Stimulated activated CD8-positive, alpha-beta memory T cell treated with anti-CD3 and anti-CD28 coated beads, Interleukin-12 subunit alpha, Interleukin-12 subunit beta, amount 100 ng/mL, for 1 hour (primary cell): ENCODE data around the gene HOXA9.
A peak's percentile ranks its signal among the peaks of the same experiment; 100 is the strongest.

Experiments used
- DNase-seq: peaks from one replicate; pipeline ENCODE4 v3.0.0-alpha.2; 2020; ENCODE audit warnings: low read depth

The HOXA9 gene

DNA sequence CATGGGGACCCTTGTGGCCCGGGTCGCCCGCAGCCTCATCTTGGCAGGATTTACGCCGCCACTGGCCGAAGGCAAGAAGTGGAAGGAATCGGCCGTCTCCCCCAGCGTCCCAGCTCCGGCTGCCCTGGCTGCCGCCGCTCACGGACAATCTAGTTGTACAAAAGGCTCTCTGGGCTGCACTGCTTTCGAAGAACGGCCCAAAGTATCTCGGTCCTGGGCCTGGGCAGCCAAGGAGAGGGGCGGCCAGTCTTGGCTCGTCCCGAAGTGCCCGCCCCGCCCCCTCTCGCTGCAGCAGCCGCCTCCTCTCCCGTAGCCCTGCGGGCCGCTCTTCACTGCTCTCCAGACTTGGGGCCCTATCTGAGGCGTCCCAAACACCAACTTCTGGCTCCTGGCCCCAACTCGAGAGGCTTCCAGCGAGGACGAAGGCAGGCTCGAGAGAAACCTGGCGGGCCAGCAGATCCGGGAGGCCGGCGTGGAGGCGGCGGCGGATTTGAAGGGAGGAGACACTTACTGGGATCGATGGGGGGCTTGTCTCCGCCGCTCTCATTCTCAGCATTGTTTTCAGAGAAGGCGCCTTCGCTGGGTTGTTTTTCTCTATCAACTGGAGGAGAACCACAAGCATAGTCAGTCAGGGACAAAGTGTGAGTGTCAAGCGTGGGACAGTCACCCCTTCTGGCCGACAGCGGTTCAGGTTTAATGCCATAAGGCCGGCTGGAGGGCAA, 809 bp downstream of the HOXA9 start:
- no peak for DNase-seq

DNA sequence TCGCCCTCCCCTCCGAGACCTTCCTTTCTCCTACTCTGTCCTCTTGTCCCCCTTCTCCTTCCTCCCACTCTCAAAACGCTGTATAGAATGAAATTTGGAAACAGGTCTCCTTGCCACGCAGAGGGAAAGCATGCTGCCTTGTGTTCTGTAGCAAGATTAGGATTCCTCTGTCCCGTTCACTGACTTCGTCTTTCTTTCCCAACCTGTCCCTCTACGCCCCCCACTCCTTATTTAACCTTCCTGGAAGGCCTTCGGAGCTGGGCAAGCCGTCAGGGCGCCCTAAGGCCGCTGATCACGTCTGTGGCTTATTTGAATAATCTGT, 1.3 kb downstream of the HOXA9 start:
- no peak for DNase-seq

DNA sequence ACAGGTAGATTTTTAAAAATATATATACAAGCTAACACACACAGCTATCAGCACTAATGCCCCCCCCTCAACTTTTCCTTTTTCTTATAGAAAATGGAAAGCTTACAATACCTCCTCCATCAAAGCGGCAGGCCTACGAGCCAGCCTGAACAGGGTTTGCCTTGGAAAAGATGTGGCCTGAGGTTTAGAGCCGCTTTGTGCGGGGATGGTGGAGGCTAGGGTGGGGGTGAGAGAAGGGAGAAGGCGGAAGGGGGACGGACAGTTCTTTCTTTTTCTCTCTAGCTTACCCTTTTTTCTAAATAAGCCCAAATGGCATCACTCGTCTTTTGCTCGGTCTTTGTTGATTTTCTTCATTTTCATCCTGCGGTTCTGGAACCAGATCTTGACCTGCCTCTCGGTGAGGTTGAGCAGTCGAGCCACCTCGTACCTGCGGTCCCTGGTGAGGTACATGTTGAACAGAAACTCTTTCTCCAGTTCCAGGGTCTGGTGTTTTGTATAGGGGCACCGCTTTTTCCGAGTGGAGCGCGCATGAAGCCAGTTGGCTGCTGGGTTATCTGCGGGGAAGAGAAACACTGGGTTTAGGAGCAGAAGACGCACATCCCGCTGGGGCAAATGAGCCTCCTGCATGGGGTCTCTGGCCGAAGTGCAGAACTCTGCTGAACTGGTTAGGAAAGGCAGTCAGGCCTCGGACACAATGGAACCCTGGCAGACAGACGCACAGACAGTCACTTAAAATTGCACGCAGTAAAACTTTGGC, 1.9 kb downstream of the HOXA9 start:
- DNase-seq, result no peak

DNA sequence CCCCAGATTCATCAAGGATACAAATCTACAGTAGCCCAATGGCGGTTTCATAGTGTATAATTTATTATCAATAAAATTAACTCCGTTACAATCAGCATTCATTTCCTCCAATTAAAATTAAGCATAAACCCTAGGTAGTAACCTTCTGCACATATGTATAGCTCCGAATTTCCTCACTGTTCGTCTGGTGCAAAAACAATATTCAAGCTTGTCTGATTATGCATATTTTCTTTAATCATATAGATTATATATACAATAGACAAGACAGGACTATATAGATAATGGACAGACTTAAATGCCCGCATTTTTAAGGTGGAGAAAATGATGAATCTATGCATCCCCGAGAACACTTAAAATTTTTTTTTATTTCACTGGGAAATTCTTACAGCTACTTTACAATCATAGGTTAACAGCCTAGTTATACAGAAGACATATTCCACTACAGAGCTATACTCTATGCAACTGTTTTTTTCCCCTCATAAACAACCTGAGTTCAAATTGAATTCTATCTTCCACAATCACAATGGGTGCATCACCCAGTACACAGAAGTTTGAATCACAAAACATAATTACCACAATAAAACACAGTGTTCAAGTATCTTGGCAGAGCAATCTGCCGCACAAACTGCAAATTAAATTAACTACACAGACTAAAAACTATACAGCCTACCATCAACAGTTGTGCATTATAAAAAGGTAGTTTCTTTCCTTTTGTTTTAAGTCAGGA, 2.6 kb downstream of the HOXA9 start:
- no peak for DNase-seq

DNA sequence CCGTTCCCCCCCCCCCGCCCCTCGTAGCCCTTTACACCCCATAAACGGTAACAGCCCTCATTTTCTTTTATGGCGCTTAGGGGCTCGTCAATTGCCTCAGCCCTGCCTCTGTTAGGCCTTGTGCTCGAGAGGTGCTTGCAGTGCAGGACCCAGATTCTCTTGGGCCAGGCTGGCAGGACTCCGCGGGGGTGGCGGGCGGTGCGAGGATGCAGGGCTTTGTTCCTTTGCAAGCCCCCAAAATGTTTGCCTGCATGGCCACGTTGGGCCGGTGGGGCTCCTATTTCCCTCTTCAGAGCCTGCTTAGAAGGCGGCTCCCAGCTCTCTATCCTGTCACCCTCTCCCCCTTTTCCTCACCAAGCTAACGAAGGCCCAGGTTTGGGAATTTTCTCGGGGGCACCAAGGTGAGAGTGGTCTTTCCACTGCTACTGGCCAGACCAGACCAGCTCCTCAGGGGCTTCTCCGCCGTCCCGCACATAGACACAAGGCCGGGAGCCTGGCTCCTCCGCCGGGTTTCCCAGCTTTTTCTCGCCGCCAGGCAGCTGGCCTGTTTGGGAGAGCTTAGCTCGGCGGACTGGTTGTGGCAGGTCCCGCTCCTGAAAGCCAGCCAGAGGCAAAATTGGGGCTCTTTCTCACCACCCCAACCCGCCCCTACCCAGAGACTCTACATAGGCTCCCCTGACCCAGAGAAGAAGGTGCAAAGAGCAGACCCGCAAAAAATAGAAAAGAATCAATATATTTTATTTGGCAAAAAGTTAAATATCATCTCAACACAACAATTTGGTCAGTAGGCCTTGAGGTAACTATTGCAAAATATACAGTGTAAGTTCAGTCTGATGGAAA, 3.4 kb downstream of the HOXA9 start:
- no peak for DNase-seq

DNA sequence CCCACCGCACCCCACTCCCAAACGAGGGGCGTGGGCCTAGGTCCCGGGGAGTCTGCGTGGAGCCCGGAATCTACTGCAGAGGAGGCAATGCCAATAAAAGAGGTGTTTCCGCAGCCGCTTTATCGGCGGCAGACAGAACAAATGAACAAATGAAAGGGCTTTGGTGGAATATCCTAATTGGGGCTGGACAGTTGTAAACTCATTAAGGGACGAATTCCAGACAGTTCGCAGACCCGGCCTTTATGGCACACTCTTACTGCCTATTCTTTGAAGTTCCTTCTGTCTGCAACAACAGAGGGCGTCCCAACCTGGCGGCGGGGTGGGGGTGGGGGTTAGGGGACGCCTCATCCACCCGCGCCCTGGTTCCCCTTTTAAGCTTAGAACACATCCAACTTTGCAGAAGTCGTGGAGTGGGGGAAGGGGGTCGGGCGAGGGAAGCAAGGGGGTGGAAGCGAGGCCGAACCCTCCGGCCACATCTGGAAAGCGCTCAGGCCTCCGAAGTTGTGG, 4.1 kb downstream of the HOXA9 start:
- no peak for DNase-seq

DNA sequence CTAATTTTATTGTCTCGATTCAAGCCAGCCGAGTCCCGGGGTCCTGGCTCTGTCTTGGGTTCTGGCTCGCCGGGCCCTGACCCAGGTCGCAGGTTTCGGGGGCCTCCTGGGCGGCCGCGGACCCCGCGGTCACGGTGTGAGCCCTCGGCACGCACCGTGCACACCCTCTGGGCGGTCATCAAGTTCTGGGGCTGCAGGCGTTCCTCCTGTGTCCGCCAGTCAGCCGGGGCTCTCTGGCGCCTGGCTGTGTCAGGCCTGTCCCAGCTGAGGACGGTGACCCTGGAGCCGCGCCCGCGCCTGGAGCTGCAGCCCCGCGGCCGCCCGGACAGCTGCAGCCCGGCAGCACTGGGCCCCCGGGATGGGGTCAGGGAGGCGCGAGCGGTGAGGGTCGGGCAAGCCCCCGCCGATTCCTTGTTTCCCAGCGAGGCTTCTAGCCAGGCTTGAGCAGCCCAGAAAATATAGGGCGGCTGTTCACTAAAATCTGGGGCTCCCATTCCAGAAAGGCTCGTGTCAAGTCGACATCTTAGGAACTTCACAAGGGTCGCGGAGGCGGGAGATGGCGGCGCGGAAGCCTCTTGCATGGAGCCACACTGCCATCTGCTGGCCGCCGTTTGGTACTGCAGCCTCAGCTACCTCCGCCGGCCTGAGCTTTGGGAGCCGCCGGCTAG, 4.7 kb downstream of the HOXA9 start:
- peak; percentile 80 for DNase-seq

DNA sequence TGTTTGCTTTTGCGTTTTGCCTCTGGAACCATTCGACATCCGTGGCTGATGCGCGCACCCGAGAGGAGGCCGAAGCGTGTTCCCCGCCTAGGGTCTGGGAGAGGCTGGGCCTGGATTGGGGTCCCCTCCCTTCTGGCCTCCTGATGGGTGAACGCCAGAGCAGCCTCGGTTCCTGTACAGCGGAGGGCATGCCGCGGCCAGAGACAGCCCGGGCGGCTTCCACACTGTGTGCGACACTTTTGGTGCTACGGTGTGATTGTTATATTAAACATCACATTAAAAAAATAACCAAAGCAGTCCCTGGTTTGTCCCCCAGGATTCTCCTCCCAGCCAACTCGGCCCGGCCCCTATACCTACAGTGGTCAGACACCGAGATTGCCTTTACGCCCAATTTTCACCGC, 5.2 kb downstream of the HOXA9 start:
- DNase-seq, result no peak

DNA sequence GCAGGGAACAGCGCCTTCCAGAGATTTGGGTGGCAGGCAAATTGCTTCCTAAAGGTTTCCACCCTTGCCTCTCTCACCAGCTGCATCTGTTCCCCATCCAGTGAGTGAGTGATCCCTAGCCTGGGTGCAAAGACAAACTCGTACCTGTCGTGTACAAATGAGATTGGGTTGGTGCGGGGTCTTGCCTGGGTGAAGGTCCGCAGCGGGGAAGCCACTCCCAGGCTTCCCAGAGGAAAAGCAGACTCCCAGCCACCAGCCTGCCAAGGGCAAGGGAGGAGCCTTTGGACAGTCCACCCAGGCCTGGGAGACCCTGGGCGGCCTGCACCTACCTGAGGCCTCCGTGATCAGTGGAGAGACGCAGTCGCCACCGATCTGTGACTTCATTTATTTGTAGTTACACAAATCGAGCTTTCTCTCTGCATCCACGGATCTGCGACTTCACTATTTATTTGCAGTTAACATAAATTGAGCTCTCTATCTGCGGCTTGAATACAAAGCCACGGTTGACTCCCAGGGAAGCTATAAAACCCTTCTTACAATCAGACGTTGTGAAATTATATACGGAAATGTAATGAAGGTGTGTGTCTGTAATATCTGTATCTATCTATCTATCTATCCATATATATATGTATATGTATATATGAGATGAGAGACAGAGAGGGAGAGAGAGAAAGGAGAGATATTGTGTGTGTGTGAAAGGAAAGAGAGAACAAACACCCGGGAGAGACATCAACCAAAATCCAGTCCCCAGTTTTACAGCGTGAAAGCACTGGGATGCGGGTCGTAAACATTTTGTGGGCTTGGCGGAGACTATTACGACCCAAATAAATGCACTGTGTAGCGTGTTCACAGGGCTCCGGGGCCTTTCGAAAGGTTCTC, 5.8 kb downstream of the HOXA9 start:
- DNase-seq, result no peak

DNA sequence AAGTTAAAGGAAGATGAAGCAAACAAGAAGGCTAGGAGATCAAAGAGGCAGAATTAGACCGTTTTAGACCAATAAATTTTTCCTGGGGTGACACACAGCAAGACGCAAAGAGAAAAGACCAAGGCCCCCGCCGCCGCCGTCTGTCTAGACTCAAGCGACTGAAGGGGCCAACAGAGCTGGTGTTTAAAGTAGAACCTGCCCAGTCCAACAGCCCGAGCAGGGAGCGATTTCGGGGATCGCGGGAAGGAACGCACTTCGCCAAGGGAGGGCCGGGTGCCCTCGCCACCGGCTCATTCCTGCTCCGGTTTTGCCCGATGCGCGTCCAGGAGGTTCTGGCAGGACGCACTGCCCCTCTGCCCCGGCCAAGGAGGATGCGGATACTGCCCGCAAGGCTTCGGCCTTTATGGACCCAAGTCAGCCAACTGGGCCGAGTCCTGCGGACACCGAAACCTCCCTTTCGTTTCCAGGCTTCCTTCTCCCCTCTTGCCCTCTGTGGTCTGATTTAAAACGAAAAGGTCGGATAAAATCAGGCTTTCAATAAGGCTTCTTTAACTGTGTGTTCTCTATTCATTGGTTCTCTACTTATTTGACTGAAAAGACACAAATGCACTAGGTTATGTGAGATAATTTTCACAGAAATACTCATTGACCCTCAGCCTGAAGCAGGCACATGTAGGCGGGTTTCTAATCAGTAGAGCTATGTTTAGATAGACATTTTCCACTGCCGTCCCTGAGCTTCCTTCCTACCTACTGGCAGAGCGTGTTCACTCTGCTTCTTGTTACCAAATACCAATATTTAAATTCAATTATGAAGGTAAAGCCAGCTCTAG, 6.7 kb downstream of the HOXA9 start:
- no peak for DNase-seq

DNA sequence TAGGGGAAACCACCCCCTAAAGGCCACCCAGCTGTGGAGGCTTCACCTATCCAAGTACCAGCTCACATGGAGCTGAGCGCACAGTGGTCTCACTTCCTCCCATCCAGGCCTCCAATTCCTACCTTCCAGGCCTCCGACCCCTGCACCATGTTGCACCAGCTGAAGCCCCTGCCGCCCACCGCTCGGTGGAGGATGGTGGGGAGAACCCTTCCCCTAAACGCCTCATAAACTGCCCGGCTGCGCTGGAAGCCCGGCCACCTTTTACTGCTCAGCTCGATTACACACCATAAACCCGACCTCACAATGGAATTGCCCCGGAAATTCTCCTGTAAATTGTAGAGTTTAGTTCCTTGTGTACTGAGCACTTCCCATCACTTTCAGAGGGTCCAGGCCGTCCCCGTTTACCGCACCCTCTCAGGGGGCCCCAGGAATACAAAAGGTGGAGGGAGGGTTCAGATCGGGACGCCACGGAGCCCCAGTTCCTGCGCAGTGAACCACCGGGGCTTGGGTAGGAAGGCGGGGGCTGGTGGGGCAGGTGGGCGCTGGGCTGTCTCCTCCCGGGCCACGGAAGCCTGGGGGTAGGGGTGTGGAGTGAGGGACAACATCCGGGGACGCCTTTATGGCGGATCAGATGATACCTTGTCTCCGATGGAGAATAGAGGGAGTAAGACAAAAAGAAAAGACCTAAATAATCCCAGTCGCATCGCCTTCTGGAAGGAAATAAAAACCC, 7.5 kb downstream of the HOXA9 start:
- DNase-seq, result no peak

DNA sequence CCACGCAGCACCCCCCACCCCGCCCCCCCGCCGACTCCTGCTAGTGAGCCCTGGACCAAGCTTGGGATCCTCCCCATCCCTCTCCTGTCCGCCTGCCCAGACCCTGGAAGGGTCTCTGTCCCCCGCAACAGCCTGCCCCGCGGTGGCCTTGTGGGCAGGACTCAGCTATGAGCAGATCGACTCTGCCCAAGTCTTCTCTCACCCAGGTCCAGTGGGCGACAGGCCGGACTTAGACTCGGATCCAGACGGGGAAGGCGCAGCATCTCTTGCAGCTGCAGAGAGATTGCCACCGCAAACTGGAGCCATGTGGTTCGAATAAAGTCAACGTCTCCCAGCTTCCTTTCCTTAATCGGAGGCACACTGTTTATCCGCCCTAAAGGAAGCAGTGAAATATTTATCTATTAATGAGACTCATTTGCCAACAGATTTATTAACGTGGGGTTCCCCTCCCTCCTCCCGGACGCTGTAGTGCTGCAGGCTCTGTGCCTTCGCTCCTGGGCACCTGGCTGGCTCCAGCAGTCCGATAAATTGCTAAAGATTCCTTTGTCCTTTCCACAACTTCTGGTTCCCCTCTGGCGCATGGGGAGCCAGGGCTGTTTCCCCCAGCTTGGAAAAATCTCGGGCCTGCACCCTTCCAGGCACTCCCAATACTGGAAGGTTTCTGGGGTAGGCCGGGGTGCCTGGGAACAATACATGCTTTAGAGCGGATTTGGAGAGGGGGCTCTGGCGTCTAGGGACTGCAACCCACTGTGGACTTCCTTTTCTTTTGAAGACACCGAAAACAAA, 8.2 kb downstream of the HOXA9 start:
- DNase-seq, result no peak

DNA sequence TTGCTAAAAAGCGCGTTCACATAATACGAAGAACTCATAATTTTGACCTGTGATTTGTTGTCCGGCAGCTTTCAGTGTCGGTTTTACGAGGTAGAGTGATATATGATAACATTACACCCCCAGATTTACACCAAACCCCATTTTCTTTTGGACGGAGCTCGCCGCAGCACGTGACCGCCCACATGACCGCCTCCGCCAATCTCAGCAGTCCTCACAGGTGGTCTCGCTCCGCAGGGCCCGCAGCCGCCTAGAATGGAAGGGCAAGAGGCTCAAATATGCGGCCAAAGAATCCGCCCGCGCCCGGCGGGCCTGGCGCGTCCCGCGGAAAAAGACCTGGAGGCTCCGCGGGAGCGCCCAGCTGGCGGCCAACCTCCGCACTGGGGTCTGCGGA, 8.8 kb downstream of the HOXA9 start, which contains the start of gene HOXA7:
TSS of gene HOXA7 (minus strand) at position 168 of the 391 bp plus-strand sequence. CDS start at position 38, 130 bp downstream.
- no peak for DNase-seq

DNA sequence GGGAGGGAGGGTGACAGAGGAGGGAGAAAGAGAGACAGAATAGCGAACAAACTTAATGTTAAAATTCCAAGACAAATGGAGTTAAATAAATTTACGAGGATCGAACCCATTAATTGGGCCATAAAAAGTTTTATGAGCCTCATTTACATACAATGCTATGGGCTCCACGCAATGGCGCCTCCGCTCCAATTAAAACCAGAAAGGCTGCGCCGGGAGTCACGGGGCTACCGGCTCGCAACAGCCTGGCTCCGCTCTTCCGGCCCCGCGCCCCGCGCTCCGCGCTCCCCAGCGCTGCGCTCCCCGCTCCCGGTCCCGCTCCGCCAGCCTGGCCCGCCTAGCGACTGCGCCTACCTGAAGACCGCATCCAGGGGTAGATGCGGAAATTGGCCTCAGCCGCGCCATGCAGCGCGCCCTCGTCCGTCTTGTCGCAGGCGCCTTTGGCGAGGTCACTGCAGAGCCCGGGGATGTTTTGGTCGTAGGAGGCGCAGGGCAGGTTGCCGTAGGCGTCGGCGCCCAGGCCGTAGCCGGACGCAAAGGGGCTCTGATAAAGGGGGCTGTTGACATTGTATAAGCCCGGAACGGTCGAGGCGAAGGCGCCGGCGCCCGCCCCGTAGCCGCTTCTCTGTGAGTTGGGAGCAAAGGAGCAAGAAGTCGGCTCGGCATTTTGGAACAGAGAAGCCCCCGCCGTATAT, 9.4 kb downstream of the HOXA9 start:
- DNase-seq, result no peak

DNA sequence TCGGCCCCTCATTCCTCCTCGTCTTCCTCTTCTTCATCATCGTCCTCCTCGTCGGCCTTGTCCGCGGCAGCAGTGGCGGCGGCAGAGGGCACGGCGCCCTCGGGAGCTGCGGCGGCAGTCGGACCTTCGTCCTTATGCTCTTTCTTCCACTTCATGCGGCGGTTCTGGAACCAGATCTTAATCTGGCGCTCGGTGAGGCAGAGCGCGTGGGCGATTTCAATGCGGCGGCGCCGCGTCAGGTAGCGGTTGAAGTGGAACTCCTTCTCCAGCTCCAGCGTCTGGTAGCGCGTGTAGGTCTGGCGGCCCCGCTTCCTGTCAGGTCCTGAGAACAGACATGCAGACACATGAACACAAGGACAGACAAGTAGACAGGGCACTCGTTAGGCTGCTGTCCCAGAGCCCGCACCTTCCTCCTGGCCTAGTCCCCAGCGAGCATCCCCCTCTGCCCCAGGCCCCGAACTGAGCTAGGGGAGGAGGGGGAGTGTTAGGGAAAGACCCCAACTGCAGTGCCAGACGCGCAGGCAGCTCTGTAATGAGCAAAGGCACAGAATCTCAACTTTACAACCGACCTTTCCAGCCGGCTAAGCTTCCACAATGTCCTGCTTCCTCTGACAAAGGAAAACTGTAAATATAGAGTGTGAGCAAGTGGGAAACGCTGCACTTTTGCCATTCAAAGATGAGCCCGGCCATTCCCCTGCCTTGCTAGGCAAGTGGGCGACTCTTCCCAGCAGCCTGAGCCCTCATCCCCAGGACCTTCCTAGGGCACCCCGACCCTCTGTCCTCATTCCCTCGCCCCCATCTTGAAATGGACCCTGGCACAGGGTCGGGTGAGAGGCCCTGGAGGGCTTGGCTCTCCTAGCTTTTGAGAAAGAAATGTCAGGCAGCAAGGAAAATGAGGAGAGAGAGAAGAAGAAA, 10.2 kb downstream of the HOXA9 start:
- no peak for DNase-seq

DNA sequence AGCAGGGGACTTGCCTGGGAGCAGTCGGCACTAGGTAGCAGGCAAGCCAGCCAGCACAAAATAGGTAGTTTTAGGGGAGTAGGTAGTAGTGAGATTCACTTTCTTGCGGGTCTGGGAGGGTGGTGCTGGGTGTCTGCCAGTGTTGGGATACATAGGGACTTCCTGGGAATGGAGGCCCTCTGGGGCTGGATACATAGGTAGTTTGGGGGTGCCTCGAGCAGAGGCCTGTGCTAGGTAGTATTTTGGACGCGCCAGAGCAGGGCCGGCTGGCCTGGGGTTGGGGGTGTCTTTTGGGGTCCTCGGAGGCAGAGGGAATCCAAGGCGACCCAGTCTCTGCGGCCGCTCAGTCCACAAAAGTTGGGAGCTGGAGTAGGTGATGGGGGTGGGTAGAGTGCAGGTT, 11.0 kb downstream of the HOXA9 start:
- DNase-seq, result no peak
